Keratinocyte (primary cell): Measurements from ENCODE around the gene EPHB6.

Experiments used
- EZH2 ChIP-seq: IDR thresholded peaks from one replicate; pipeline ENCODE4 v1.6.1; 2012; ENCODE audit warnings: inconsistent platforms, mild to moderate bottlenecking, low read length, moderate library complexity
- TF ChIP-seq, protein P1 (sequence below), 3 experiments: IDR thresholded peaks in 1 of 3; conservative IDR thresholded peaks in 1 of 3; optimal IDR thresholded peaks in 1 of 3; 2 replicates in 2 of 3; 3 replicates in 1 of 3; pipeline versions ENCODE3 to v1.5.1; 2011; ENCODE audit warnings: low read length in 3 of 3, mild to moderate bottlenecking in 3 of 3, moderate library complexity in 2 of 3, control low read depth in 1 of 3, inconsistent platforms in 1 of 3; ENCODE audit not compliant: insufficient read depth in 2 of 3; ENCODE audit errors: extremely low read depth in 1 of 3

DNA sequence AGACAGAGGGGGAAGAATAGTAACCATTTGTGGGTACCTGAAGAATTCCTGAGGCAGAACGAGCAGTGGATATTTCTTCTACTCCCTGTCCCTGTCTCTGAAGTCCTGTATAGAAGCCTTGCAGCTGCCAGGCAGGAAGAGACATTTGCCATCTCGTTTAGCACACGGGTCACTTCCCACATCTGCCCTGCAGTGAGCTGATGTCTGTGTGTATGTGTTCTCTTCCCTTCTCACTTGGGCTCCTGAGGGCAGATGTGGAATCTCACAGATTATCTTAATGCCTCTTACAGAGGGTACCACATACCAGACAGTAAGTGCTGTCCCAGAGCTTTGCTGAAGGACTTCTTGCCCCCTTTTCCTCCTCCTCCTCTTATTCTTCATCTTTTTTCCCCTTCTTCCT lies 44.8 kb downstream of the EPHB6 start:
- TF ChIP-seq, protein P1, sequence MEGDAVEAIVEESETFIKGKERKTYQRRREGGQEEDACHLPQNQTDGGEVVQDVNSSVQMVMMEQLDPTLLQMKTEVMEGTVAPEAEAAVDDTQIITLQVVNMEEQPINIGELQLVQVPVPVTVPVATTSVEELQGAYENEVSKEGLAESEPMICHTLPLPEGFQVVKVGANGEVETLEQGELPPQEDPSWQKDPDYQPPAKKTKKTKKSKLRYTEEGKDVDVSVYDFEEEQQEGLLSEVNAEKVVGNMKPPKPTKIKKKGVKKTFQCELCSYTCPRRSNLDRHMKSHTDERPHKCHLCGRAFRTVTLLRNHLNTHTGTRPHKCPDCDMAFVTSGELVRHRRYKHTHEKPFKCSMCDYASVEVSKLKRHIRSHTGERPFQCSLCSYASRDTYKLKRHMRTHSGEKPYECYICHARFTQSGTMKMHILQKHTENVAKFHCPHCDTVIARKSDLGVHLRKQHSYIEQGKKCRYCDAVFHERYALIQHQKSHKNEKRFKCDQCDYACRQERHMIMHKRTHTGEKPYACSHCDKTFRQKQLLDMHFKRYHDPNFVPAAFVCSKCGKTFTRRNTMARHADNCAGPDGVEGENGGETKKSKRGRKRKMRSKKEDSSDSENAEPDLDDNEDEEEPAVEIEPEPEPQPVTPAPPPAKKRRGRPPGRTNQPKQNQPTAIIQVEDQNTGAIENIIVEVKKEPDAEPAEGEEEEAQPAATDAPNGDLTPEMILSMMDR (optimal IDR thresholded peaks at IDR 0.05 in 1 of 3, IDR thresholded peaks at IDR 0.05 in 1 of 3, conservative IDR thresholded peaks at IDR 0.05 in 1 of 3; ENCODE audit: extremely low read depth in 1 of 3, insufficient read depth in 2 of 3, low read length in 3 of 3), result no peak
- no peak for TF ChIP-seq EZH2
